K562 (cell line): Measurements from ENCODE around the gene ABLIM1. TPM values are rescaled to one million over a fixed set of nuclear protein-coding genes. Genes with fewer than 3 reads are reported as not detected.
A peak's percentile ranks its signal among the peaks of the same experiment; 100 is the strongest.

Experiments used
- ATAC-seq: fragments of 200-7000 bp; cut with Tn5 transposase; 3 replicates; pipeline ENCODE4 v1.9.1; 2020; ENCODE audit warnings: moderate library complexity
- BruUV-seq: library from RNA; stranded (reverse); fragments of 400-500 nt; replicated peaks from 2 replicates; lab custom pipeline; 2021; lab: Mats Ljungman, UMichigan
- CTCF ChIA-PET: fragments of 300-600 bp; formaldehyde crosslinking; extraction: SDS; loops from one replicate; lab custom pipeline; 2021; ENCODE audit warnings: low intra/inter-chr PET ratio; lab: Yijun Ruan, JAX
- POLR2A ChIA-PET: fragments of 300-600, 350-650 bp; sonication (Branson Sonifier 250); formaldehyde crosslinking; extraction: SDS; loops from one replicate; lab custom pipeline; 2021; ENCODE audit warnings: antibody characterized with exemption, inconsistent platforms; lab: Yijun Ruan, JAX
- DNase-seq, 4 experiments: peaks; one replicate each; pipeline versions ENCODE4 v3.0.0 to v3.0.0-alpha.2; 2011 to 2018; ENCODE audit warnings: low spot score in 3 of 4, mixed read lengths in 3 of 4; ENCODE audit errors: extremely low read depth in 1 of 4
- FAIRE-seq: peaks from 2 replicates; lab custom pipeline; 2011; peaks lifted over from hg19 to GRCh38; lab: Jason Lieb, UNC
- H2AFZ ChIP-seq: 2 replicates; pipeline ENCODE4 v1.6.0; 2011; ENCODE audit warnings: low read depth, low read length, control low read depth, inconsistent platforms
- H3K27ac ChIP-seq: fragments of 200-600 bp; 3 replicates; pipeline ENCODE4 v1.8.0; 2011; ENCODE audit warnings: low read depth, mild to moderate bottlenecking, control low read depth, inconsistent platforms, low read length, moderate library complexity, mixed read lengths; ENCODE audit errors: extremely low read depth
- H3K27me3 ChIP-seq, 2 experiments: fragments of 300-600 bp in 1 of 2; 2 replicates in 1 of 2; 3 replicates in 1 of 2; pipeline versions ENCODE4 v1.6.0 to v1.8.0; 2011; ENCODE audit warnings: inconsistent platforms in 2 of 2, low read length in 2 of 2, mild to moderate bottlenecking in 1 of 2, mixed read lengths in 1 of 2, moderate library complexity in 1 of 2; ENCODE audit not compliant: control insufficient read depth in 2 of 2, insufficient read depth in 2 of 2
- H3K36me3 ChIP-seq: fragments of 300-600 bp; 3 replicates; pipeline ENCODE4 v1.8.0; 2011; ENCODE audit warnings: mild to moderate bottlenecking, low read length, inconsistent platforms; ENCODE audit not compliant: control insufficient read depth, insufficient read depth
- H3K4me1 ChIP-seq, 2 experiments: fragments of 200-600 bp in 1 of 2; replicated peaks in 1 of 2; 2 replicates in 1 of 2; 3 replicates in 1 of 2; pipeline versions ENCODE4 v1.5.1 to v1.8.0; 2011; ENCODE audit warnings: inconsistent platforms in 2 of 2, low read length in 2 of 2, mild to moderate bottlenecking in 1 of 2, mixed read lengths in 1 of 2, moderate library complexity in 1 of 2; ENCODE audit not compliant: control insufficient read depth in 2 of 2, insufficient read depth in 2 of 2
- H3K4me2 ChIP-seq: 2 replicates; pipeline ENCODE4 v1.6.1; 2011; ENCODE audit warnings: low read length, control low read depth, inconsistent platforms, mixed read lengths; ENCODE audit not compliant: insufficient read depth
- H3K4me3 ChIP-seq: fragments of 200-600 bp; sonication (generic), shearing (Covaris generic); 2 replicates; pipeline ENCODE4 v1.5.1; 2016; ENCODE audit warnings: control low read depth, inconsistent platforms
- H3K79me2 ChIP-seq: fragments of 200-600 bp; 3 replicates; pipeline ENCODE4 v1.8.0; 2011; ENCODE audit warnings: low read length, inconsistent platforms; ENCODE audit not compliant: control insufficient read depth, insufficient read depth
- H3K9ac ChIP-seq, 2 experiments: 2 replicates each; pipeline versions ENCODE4 v1.6.0 to v1.6.1; 2011; ENCODE audit warnings: low read depth in 2 of 2, low read length in 2 of 2, control low read depth in 1 of 2, inconsistent platforms in 1 of 2, mild to moderate bottlenecking in 1 of 2, mixed read lengths in 1 of 2; ENCODE audit not compliant: insufficient read depth in 1 of 2
- H3K9me1 ChIP-seq: one replicate; pipeline ENCODE4 v1.6.0; 2011; ENCODE audit warnings: inconsistent platforms, mild to moderate bottlenecking, low read length, moderate library complexity; ENCODE audit not compliant: control insufficient read depth, insufficient read depth
- H3K9me3 ChIP-seq: replicated peaks from 2 replicates; pipeline ENCODE4 v1.5.1; 2011; ENCODE audit warnings: low read depth, low read length, inconsistent platforms; ENCODE audit not compliant: control insufficient read depth, insufficient read depth
- H4K20me1 ChIP-seq: replicated peaks from 2 replicates; pipeline ENCODE4 v1.6.1; 2011; ENCODE audit warnings: low read length, inconsistent platforms, mixed read lengths; ENCODE audit not compliant: control insufficient read depth, insufficient read depth
- CBX1 ChIP-seq: sonication (generic); IDR thresholded peaks from 2 replicates; pipeline ENCODE4 v1.6.1; 2016; ENCODE audit warnings: antibody characterized with exemption, low read depth, mild to moderate bottlenecking
- HNRNPLL ChIP-seq: fragments of 200-400 bp; formaldehyde crosslinking; IDR thresholded peaks from 2 replicates; pipeline ENCODE4 v1.6.1; 2017; ENCODE audit warnings: low read length, low read depth, mild to moderate bottlenecking; ENCODE audit not compliant: poor library complexity, severe bottlenecking
- MTF1 ChIP-seq: fragments of 250-450 bp; sonication (Bioruptor Pico); IDR thresholded peaks from 2 replicates; pipeline ENCODE4 v1.9.0; 2021; ENCODE audit warnings: moderate library complexity, mild to moderate bottlenecking, inconsistent platforms, borderline replicate concordance
- MXD1 ChIP-seq: fragments of 250-450 bp; sonication (Bioruptor Pico); IDR thresholded peaks from 2 replicates; pipeline ENCODE4 v1.8.0; 2021; ENCODE audit warnings: borderline replicate concordance, mild to moderate bottlenecking, moderate library complexity; ENCODE audit not compliant: poor library complexity, severe bottlenecking
- PBX2 ChIP-seq, 2 experiments: IDR thresholded peaks in 1 of 2; conservative IDR thresholded peaks in 1 of 2; 2 replicates each; pipeline ENCODE4 v1.6.1; 2016; ENCODE audit warnings: low read depth in 2 of 2, mild to moderate bottlenecking in 1 of 2, missing compliant biosample characterization in 1 of 2, missing genetic modification characterization in 1 of 2, moderate library complexity in 1 of 2
- PRDM10 ChIP-seq: fragments of 450-650 bp; IDR thresholded peaks from 2 replicates; pipeline ENCODE4 v1.6.1; 2018; ENCODE audit not compliant: partially characterized antibody
- SNAPC5 ChIP-seq: fragments of 250-450 bp; sonication (Bioruptor Pico); IDR thresholded peaks from 2 replicates; pipeline ENCODE4 v1.8.0; 2021; ENCODE audit warnings: moderate library complexity, mild to moderate bottlenecking, inconsistent platforms
- SRSF9 ChIP-seq: fragments of 200-400 bp; formaldehyde crosslinking; IDR thresholded peaks from 2 replicates; pipeline ENCODE4 v1.6.1; 2017; ENCODE audit warnings: low read depth, low read length, borderline replicate concordance
- ZNF124 ChIP-seq: sonication (generic); formaldehyde crosslinking; IDR thresholded peaks from 2 replicates; pipeline ENCODE4 v1.8.1; 2022; ENCODE audit warnings: missing genetic modification reagents
- ZNF165 ChIP-seq: fragments of 250-450 bp; sonication (Bioruptor Pico); IDR thresholded peaks from 2 replicates; pipeline ENCODE4 v1.4.0; 2020; ENCODE audit warnings: borderline replicate concordance
- WGBS: fragments of 100-300 bp; shearing (Covaris generic); methylation state at CpG from one replicate; pipeline ENCODE4 v1.1.6; 2016; ENCODE audit warnings: low coverage, mixed read lengths; ENCODE audit not compliant: insufficient coverage; ENCODE audit errors: missing lambda C conversion rate; 5-methylcytosine and 5-hydroxymethylcytosine counted together
- in situ Hi-C: fragments of 300-500 bp; cut with MboI; formaldehyde crosslinking; loops from 4 replicates; pipeline ENCODE4 v1.15.0; 2018; ENCODE audit warnings: inconsistent platforms, mixed read lengths
- intact Hi-C: fragments of 100-400 bp; cut with micrococcal nuclease; formaldehyde crosslinking; loops from 2 replicates; pipeline ENCODE4 v1.14.2; 2022
- polyA plus RNA-seq, 8 experiments: library from polyadenylated mRNA; depleted of rRNA in 4 of 8; stranded (reverse) in 5 of 8; unstranded in 3 of 8; fragments of >200 nt; fragmentation: Nextera tagmentation in 2 of 8; fragmentation: Illumina TruSeq in 1 of 8; extraction: Ambion mirVana in 2 of 8; extraction: Trizol in 1 of 8; gene quantifications; 2 replicates each; pipeline versions ENCODE4 v1.2.1 to v1.2.3, GENCODE V29; 2011 to 2014; ENCODE audit warnings: inconsistent platforms in 1 of 8, missing spikeins in 1 of 8
- total RNA-seq, 7 experiments: library from RNA; depleted of rRNA in 6 of 7; stranded (reverse); fragments of >200 nt in 6 of 7; fragmentation: Illumina TruSeq in 2 of 7; extraction: Trizol in 2 of 7; gene quantifications; 2 replicates each; pipeline versions ENCODE4 v1.2.1 to v1.2.3, GENCODE V29; 2011 to 2021; ENCODE audit warnings: low replicate concordance in 1 of 7
- TF ChIP-seq, protein P1 (sequence below), 2 experiments: fragments of 250-450 bp in 1 of 2; fragments of 450-650 bp in 1 of 2; sonication (Bioruptor Pico) in 1 of 2; IDR thresholded peaks; 2 replicates each; pipeline versions ENCODE4 v1.6.1 to v1.8.0; 2016 to 2021; ENCODE audit warnings: mild to moderate bottlenecking in 2 of 2, moderate library complexity in 2 of 2, missing compliant biosample characterization in 1 of 2, missing genetic modification characterization in 1 of 2
- TF ChIP-seq, protein P2 (sequence below): fragments of 450-650 bp; IDR thresholded peaks from 2 replicates; pipeline ENCODE4 v1.6.1; 2016; ENCODE audit warnings: missing biosample characterization, missing genetic modification characterization

Gene ABLIM1
- total and polyA plus RNA-seq, 9 of the 15 experiments (the other 6 are each of a cell fraction or from before 2014, with no cell fraction given), result 0.07 to 0.49 (median 0.14) TPM; not detected in 6

GRCh38 chr10:114603948-114604347 is 54.1 kb downstream of the ABLIM1 start:
- Histone ChIP-seq H3K27me3 (no peaks in the 10 kb centered on the region), H4K20me1 (no peaks in the 10 kb centered on the region), H3K9ac (no peak overlapping the region), H3K4me2 (no peak overlapping the region), H2AFZ (no peak overlapping the region), H3K4me3 (no peak overlapping the region), H3K9me3 (no peaks in the 10 kb centered on the region), H3K9me1 (no peaks in the 10 kb centered on the region), H3K36me3 (no peaks in the 10 kb centered on the region), H3K79me2 (no peaks in the 10 kb centered on the region), H3K27ac (no peak overlapping the region), H3K4me1 (no peaks in the 10 kb centered on the region; a peak in 1 of 5 replicates)
- peak; percentile 23 for FAIRE-seq
- in situ Hi-C loops, result no loop called here
- intact Hi-C loops, result no loop called here
- ATAC-seq, result peak; percentile 87
- CTCF ChIA-PET, result no interaction called here
- POLR2A ChIA-PET, result interaction anchor here (0.8 kb wide), 1 partner anchor 47 kb away, joined by 3 read pairs; no protein-coding TSS in a partner anchor
- DNase-seq, result peak in 3 of 4 experiments; percentile 8 to 37 (median 32)
- no TSS peak for BruUV-seq
- WGBS, result 0% methylated on average over 2 of the region's 2 CpGs
- TF ChIP-seq SRSF9 (no peak), MTF1 (no peak), SNAPC5 (CRISPR knock-in tag) (no peak), ZNF124 (CRISPR knock-in tag) (no peak), MXD1 (CRISPR knock-in tag) (no peak), PRDM10 (peak; percentile 98), HNRNPLL (no peak), PBX2 (CRISPR knock-in tag; IDR thresholded peaks at IDR 0.05; ENCODE audit: low read depth) (no peak), PBX2 (tag; conservative IDR thresholded peaks at IDR 0.05; ENCODE audit: low read depth) (peak; percentile 55; the same call in 1 of the 2 replicates), CBX1 (no peak), ZNF165 (CRISPR knock-in tag) (no peak)
- TF ChIP-seq, protein P1, sequence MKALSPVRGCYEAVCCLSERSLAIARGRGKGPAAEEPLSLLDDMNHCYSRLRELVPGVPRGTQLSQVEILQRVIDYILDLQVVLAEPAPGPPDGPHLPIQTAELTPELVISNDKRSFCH (CRISPR knock-in tag; IDR thresholded peaks at IDR 0.05), result no peak
- TF ChIP-seq, protein P1 (tag; IDR thresholded peaks at IDR 0.05), result no peak
- TF ChIP-seq, protein P2, sequence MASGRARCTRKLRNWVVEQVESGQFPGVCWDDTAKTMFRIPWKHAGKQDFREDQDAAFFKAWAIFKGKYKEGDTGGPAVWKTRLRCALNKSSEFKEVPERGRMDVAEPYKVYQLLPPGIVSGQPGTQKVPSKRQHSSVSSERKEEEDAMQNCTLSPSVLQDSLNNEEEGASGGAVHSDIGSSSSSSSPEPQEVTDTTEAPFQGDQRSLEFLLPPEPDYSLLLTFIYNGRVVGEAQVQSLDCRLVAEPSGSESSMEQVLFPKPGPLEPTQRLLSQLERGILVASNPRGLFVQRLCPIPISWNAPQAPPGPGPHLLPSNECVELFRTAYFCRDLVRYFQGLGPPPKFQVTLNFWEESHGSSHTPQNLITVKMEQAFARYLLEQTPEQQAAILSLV (tag), result no peak
